GM18861 (cell line): ENCODE results near the gene PGGHG.
"Not testable (repeated sequence)": the region's sequence is repeated elsewhere in the genome, so short reads cannot be mapped to it uniquely, and the experiment has no call there.

ENCODE experiments used
- ATAC-seq: cut with Tn5 transposase; IDR thresholded peaks from one replicate; pipeline ENCODE4 v1.9.1; 2021; ENCODE audit not compliant: unreplicated experiment

Gene PGGHG

DNA sequence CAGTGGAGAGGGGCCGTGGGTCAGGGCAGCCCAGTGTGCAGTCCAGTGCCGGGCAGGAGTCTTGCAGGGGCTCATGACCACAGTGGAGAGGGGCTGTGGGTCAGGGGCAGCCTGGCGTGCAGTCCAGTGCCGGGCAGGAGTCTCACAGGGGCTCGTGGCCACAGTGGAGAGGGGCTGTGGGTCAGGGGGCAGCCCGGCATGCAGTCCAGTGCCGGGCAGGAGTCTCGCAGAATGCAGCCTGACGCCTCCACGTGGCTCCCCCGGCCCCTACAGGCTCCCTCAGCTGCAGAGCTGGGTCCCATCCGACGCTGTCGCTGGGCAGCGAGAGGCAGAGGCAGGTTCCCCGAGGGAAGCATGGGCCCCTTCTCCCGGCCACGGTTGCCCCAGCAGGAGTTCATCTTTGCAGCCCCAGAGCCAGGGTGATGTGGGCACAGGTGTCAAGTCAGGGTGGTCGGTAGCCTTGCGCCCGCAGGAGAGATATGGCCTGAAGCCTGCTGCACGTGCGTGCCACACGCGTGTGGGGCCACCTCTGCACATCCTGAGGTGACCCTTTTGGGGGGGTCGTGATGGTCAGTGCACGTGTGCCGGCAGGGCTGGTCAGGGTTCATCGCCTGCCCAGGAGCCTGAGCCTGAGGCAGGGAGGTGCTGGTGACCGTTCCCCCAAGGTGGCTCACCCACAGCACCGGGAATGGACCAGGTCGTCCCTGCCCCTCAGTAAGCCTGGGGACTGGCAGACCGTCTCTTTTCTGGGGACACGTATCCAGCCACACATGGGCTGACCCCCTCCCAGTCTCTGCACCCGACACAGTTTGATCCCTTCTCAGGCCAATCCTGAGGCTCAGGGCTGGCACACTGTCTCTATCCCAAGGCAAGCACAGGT lies 7.5 kb downstream of the PGGHG start:
- ATAC-seq, result no peak

DNA sequence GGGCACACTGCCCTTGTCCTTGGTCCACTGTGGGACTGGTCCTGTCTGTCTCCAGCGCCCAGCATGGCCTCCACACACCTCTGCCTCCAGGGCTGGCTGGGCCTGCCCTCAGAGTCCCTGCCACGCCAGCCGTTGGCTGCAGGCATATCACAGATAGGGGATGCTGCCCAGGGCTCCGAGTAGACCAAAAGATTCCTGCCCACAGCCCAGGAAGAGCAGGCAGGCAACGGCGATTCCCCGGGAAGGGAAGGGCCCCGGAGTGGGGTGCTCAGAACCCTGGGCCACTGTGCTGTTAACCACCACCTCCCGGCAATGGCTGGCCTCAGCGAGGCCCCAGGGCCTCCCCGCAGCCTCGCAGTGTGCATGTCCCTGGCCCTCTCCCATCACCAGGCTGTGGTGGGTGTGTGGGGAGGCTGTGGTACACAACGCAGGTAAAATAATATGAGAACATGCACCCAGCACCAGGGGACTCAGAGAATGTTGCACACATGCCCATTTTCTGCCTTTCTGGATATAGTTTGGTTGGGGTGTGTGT lies 8.2 kb downstream of the PGGHG start:
- no peak for ATAC-seq

DNA sequence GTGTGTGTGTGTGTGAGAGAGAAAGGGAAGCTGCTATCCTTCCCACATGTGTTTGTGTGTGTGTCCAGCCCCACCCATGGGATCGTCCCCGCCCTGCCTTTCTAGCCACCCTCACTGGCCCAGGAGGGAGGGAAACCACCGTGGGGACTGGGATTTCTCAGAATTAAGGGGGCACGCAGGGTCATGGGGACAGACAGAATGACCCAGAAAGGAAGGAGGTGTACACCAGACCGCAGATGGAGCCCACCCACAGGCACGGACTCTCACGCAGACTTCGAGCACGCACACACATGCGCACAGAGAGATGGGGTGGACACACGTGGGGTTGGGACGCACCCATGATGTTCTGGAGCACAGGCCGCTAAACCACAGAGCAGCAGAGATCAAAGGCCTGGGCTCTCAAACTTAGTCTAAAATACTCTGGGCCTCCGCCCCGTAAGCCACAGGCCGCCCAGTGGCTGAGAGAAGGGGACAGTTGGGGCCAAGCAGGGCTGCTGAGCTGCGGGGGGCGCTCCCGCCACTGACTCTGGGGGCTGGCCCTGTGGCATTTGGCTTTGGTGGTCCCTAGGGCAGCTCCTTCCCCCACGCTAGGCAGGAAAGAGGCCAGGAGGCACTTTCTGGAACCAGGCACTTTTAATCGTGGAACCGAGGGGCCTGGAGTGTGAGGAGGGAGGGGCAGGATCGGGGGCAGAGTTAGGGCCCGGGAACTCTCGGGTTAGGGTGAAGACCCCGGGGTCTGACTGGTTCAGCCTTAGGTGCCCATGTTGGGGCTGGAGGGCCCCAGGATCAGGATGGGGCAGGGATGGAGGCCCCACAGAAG lies 8.9 kb downstream of the PGGHG start:
- no peak for ATAC-seq

DNA sequence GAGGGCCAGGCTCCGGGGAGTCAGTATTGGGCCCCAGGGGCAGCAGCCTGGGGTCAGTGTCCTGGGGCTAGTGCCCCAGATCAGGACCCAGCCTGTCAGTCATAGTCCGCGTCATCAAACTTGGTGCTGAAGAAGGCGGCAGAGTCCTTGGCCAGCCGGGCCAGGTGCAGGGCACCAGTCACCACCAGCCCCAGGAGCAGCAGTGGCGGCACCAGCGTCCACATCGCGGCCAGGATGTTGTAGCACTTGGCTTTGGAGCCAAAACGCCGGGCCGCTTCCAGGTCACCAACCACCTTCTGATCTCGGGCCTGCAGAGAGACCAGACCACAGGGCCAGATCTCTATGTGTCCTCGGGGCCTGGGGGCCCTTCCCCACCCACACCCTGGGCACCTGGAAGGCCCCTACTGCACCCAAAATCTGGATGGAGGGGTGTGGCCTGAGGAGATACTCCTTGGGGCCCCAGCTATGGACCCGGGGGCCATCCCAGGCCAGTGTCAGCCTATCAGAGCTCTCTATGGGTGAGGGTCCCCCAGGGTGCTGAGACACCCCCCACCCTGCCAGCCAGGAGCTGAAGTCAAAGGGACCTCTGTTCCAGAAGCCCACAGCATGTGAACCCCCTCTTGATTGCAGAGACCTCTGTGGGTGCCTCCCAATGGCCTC lies 9.6 kb downstream of the PGGHG start:
- ATAC-seq, result no peak

DNA sequence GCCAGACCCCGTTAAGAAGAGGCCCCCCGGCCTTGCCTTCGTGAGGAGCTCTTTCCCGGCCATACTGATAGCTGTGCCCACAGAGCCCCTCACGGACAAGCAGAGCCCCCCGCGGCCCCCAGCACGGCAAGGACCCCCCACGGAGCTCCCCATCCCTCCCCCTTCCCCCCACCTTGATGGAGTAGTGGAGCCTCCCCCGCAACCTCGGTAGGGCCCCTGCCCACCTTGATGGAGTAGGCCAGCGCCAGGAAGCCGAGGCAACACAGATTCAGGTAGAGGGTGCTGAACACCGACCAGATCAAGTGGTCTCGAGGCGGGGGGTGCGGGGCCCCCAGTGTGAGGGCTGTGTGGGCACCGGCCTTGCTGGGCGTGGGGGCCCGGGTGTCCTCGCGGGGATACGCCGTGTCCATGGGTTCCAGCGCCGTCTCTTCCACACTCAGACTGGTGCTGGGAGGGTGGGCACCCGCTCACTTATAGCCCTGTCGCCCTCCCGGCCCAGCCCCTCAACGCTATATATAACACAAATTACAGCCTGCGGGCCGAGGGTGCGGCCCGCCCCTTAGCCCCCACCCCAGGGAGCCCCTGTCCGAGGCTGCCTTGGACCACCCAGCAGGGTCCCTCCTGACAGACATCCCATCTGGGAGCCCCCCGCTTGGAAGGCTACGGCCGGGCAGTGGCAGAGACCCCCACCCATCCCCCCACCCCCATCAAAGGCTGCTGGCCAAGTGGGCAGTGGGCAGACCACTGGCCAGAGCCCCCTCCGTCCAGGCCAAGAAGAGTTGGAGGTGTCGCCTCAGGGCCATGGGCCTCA lies 10.4 kb downstream of the PGGHG start, which contains the start of gene IFITM5:
Gene IFITM5, minus strand, starts transcription at position 446 of the 811 bp plus-strand sequence. Its CDS starts 36 bp downstream, at position 410.
- no peak for ATAC-seq

DNA sequence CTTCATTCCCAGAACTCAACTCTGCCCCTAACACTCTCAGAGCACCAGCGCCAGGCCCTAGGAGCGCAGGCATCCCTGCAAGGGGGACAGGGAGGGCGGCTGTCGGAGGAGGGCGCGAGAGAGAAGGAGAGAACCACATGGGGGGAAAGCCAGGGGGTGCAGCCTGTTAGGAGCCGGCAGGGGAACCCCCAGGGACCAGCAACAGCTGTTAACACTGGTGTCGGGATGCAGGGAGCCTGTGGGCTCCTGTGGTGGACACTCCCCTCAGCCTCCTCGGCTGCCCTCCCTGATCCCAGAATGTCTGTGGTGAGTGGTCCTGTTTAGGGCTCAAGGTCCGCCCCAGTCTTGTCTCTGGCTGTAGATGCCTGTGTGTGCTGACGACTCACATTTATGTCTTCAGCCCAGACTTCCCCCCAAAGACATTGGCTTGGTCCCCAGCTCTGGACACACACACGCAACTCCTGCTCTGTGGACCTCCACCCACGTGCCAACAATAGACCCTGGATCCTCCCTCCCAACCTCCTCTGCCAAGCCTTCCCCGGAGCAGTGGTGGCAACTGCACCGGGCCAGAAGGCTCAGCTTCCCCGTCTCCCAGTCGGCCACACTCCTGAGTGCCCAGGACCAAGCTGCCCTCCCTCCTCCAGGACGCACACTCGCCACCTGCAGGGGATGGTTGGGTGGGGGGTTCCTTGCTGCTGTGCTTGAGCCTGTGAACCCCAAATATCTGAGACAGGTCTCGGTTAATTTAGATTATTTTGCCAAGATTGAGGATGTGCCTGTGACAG lies 11.2 kb downstream of the PGGHG start:
- no peak for ATAC-seq

DNA sequence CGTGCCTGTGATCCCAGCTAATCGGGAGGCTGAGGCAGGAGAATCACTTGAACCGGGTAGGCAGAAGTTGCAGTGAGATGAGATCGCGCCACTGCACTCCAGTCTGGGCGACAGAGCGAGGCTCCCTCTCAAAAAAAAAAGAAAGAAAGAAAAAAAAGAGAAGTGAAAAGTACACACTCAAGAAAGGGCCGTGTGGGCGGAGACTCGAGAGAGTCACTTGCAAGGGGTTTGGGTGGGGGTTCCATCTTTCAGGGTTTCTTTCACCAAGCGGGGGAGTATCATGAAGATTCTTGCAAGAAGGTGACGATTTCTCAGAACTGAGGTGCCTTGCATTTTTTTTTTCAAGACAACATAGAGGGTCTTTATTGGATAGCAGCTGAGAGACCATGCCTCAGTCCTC lies 14.4 kb downstream of the PGGHG start:
- no peak for ATAC-seq

DNA sequence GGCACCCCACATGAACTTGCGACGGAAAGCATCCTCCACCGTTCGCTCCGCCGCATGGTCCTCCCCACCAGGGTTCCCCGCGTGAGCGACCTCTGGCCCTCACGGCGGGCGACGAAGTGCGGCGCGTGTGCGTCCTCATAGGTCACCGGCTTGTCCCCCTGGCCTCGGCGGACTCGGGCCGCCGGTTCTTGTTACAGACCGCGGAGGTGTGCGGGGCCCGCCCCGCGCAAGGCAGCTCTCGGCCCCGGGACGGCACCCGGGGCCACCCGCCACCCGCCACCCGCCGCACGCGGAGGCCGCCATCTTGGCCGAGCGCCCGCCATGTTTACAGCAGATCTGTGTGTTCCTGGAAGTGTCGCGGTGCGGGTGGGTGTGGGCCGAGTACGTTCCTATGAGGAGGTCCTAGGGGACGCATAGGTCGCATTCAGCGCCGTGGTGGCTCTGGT lies 15.2 kb downstream of the PGGHG start:
- ATAC-seq, result no peak

DNA sequence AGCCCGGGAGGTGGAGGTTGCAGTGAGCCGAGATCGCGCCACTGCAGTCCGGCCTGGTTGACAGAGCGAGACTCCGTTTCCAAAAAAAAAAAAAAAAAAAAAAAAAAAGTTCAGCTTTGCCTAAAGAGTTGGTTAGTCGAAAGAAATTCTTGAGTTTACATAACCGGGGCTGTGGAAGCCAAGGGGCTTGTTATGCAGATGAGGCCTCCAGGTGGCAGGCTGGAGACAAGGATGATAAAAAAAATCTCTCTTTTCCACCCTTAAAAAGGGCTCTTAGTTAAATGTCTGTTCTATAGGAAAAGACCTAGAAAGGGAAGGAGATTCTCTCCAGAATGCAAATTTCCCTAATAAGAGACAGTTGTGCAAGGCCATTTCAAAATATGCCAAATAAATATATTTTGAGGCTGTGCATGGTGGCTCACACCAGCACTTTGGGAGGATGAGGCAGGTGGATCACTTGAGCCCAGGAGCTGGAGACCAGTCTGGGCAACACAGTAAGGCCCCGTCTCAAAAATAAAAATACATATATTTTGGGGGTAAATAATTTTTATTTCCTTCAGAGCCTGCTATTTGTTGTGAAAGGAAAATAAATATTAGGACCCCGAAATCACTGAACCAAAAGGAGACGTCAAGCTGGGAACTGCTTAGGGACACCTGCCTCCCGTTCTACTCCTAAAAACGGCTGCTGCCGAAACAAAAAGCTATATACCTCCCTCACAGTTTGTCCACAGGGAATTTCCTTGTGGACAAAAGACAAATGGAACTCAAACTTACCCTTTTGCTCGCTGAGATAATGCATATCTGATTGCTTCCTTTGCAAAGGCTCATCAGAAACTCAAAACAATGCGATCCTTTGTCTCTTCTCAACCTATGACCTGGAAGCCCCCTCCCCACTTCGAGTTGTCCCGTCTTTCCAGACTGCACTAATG lies 16.3 kb downstream of the PGGHG start:
- ATAC-seq, result no peak

DNA sequence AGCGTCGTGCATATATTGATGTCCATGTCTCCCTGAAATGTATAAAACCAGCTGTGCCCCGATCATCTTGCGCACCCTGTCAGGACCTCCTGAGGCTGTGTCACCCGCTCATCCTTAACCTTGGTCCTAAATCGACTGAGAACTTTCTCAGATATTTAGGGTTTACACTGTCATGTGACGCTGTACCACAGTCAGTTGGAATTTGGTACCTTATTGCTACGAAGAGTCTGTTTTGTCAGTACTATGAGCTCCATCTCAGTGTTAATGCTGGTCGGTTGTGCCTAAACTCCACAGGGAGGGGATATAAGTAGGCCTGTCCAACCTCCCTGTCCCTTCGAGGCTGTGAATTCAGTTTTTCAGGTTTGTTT lies 16.9 kb downstream of the PGGHG start:
- no peak for ATAC-seq

DNA sequence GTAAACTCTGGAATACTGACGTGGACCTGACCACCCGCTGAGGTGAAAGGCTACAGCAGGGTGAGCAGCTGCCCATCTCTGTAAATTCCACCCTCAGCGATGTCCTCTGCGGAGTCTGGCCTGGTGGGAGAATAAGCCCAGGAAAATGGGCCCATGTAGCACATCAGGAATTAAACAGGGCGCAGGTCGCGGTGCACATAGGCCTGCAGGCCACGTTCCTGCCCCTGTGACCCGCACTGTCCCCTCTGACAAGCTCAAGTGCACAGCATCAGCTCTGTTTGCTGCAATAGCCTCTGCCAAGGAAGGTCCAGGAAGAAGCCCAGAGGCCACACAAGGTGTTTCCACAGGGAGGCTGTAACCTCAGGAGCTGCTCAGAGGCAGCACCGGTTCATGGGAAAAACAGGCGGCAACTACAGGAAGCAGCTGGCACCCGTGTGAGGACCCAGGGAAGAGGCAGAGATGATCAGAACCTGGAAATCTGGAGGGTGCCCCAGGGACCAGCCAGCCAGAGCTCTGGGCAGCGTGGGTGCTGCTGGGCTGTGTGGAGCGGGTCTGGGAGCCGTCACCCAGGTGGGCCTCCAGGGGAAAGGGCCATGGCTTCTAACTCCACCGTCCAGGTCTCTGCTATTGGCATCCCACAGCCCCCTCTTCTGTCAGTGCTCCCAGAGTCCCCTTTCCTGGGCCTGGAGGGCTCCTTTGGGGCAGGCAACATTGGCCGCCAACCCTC lies 17.9 kb downstream of the PGGHG start:
- no peak for ATAC-seq

DNA sequence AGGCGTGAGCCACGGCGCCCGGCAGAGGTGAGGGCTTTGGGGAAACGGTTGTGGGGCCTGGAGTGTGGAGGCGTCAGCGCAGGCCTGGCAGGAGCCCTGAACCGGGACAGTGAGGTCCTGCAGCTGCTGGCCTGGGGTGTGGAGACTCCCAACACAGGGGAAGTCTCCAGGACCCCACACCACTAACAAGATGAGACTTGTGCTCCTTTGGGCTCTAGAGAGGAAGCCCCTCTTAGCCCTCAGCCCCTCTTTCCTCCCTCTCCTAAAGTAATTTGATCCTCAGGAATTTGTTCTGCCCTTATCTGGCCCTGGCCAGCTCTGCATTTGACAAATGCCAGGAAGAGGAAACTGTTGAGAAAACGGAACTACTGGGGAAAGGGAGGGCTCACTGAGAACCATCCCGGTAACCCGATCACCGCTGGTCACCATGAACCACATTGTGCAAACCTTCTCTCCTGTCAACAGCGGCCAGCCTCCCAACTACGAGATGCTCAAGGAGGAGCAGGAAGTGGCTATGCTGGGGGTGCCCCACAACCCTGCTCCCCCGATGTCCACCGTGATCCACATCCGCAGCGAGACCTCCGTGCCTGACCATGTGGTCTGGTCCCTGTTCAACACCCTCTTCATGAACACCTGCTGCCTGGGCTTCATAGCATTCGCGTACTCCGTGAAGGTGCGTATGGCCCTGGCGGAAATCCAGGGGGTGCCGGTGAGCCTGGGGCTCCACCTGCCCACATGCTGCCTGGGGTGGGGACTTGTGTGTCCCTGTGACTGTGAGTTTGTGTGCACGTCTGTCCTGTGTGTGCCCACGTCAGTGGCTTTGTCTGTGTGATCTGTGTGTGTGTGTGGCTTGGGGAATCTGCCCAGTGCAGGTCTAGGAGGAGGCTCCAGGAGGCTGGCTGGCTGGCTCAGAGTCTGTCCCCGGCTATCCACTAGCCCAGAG lies 19.1 kb downstream of the PGGHG start, which contains the start of gene IFITM2:
Gene IFITM2, plus strand, starts transcription at position 51 of the 943 bp plus-strand sequence. Its CDS starts 377 bp downstream, at position 428.
- not testable (repeated sequence) for ATAC-seq

DNA sequence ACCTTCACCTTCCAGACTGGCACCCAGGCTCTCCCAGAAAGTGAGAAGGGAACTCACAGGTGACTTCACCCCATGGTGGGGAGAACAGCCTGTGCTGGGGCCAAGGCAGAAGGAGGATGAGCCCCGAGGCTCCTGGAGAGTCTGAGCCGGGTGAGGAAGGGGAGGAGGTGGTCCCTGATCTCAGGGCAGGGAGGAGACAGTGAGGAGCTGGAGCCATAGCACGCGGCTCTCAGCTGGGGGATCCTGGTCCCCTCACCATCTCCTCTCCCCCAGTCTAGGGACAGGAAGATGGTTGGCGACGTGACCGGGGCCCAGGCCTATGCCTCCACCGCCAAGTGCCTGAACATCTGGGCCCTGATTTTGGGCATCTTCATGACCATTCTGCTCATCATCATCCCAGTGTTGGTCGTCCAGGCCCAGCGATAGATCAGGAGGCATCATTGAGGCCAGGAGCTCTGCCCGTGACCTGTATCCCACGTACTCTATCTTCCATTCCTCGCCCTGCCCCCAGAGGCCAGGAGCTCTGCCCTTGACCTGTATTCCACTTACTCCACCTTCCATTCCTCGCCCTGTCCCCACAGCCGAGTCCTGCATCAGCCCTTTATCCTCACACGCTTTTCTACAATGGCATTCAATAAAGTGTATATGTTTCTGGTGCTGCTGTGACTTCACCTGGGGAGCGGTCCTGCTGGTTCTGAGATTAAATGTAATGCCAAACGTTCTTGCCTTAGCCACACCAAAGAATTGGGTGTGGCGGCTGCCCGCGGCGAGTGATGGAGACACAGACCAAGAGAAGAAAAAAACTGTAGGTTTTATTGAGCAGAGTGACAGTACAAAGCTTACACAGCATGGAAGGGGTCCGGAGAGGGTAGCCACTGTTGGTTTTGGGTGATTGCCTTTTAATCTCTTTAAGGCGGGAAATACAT lies 20.1 kb downstream of the PGGHG start:
- not testable (repeated sequence) for ATAC-seq

DNA sequence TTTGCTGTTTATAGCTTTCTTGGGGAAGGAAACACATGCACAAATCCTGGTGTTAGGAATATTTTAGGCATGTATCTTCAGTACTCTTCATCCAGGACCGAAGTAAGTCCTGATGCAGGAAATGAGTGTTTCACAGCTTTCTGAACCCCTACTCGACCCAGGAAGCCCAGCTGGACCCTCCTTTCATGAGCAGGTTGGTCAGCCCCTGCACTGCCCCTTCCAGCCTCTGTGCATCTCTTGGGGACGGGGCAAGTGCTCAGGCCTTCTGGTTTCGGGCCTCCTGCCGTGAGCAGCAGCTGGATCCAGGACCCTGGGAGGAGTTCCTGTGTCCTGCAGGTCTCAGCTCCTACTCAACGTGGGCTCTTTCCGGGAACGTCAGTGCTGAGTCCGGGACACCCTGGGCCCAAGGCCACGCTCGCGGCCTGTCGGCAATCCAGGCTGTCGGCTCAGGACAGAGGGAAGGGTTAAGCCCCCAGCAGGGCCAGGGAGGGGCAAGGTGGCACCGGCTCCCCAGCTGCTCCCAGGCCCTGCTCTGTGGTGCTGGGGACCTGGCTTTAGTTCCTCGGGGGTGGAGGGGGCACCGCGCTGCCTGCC lies 21.1 kb downstream of the PGGHG start:
- ATAC-seq, result not testable (repeated sequence)
